GM12878 (cell line): ENCODE data around the gene RPRML. TPM values are rescaled to one million over a fixed set of nuclear protein-coding genes. Genes with fewer than 3 reads are reported as not detected.

ENCODE experiments used
- ATAC-seq: fragments of 200-7000 bp; cut with Tn5 transposase; 3 replicates; pipeline ENCODE4 v1.9.1; 2020; ENCODE audit warnings: mild to moderate bottlenecking, moderate library complexity
- BruUV-seq: library from RNA; stranded (reverse); fragments of 400-500 nt; replicated peaks from 2 replicates; lab custom pipeline; 2021; lab: Mats Ljungman, UMichigan
- CTCF ChIA-PET: fragments of 300-600 bp; sonication (Branson Sonifier 250); formaldehyde crosslinking; extraction: SDS; loops from one replicate; lab custom pipeline; 2021; ENCODE audit warnings: inconsistent platforms; lab: Yijun Ruan, JAX
- POLR2A ChIA-PET: fragments of 350-600 bp; formaldehyde crosslinking; extraction: SDS; loops from one replicate; lab custom pipeline; 2021; ENCODE audit warnings: inconsistent platforms; lab: Charles Lee
- RAD21 ChIA-PET: fragments of 300-600 bp; sonication (Branson Sonifier 250); formaldehyde crosslinking; loops from one replicate; lab custom pipeline; 2023; ENCODE audit warnings: antibody characterized with exemption; ENCODE audit not compliant: unreplicated experiment; lab: Charles Lee
- SMC1A ChIA-PET: fragments of 300-600 bp; sonication (Branson Sonifier 250); formaldehyde crosslinking; loops from one replicate; lab custom pipeline; 2023; ENCODE audit not compliant: unreplicated experiment, uncharacterized antibody; lab: Charles Lee
- DNase-seq: peaks from one replicate; pipeline ENCODE4 v3.0.0-alpha.2; 2011; ENCODE audit warnings: low read depth, low spot score
- FAIRE-seq: peaks from 3 replicates; lab custom pipeline; 2011; peaks lifted over from hg19 to GRCh38; lab: Jason Lieb, UNC
- H2AFZ ChIP-seq: 2 replicates; pipeline ENCODE4 v1.6.0; 2011; ENCODE audit warnings: low read depth, low read length, control low read depth; ENCODE audit not compliant: control insufficient read depth
- H3K27ac ChIP-seq: 2 replicates; pipeline ENCODE4 v1.5.1; 2011; ENCODE audit warnings: control low read depth; ENCODE audit not compliant: control insufficient read depth, insufficient read depth
- H3K27me3 ChIP-seq, 2 experiments: replicated peaks in 1 of 2; 2 replicates each; pipeline versions ENCODE4 v1.6.0 to v1.6.1; 2011; ENCODE audit warnings: low read length in 1 of 2; ENCODE audit not compliant: control insufficient read depth in 2 of 2, insufficient read depth in 2 of 2
- H3K36me3 ChIP-seq, 2 experiments: 2 replicates each; pipeline ENCODE4 v1.5.1; 2011; ENCODE audit warnings: low read length in 1 of 2; ENCODE audit not compliant: control insufficient read depth in 2 of 2, insufficient read depth in 2 of 2
- H3K4me1 ChIP-seq: 2 replicates; pipeline ENCODE4 v1.6.1; 2011; ENCODE audit warnings: mild to moderate bottlenecking, low read length, moderate library complexity, mixed read lengths; ENCODE audit not compliant: control insufficient read depth, insufficient read depth
- H3K4me2 ChIP-seq: 2 replicates; pipeline ENCODE4 v1.6.0; 2011; ENCODE audit warnings: control low read depth; ENCODE audit not compliant: control insufficient read depth, insufficient read depth
- H3K4me3 ChIP-seq: fragments of 200-600 bp; sonication (generic); 2 replicates; pipeline ENCODE4 v1.5.1; 2016
- H3K79me2 ChIP-seq: 2 replicates; pipeline ENCODE4 v1.6.0; 2011; ENCODE audit warnings: low read length; ENCODE audit not compliant: control insufficient read depth, insufficient read depth
- H3K9ac ChIP-seq: 2 replicates; pipeline ENCODE4 v1.8.0; 2011; ENCODE audit warnings: low read length, control low read depth, mixed read lengths; ENCODE audit not compliant: control insufficient read depth, insufficient read depth
- H3K9me3 ChIP-seq: replicated peaks from 3 replicates; pipeline ENCODE4 v1.5.1; 2011; ENCODE audit warnings: mild to moderate bottlenecking, low read length; ENCODE audit not compliant: control insufficient read depth, insufficient read depth
- H4K20me1 ChIP-seq: 2 replicates; pipeline ENCODE4 v1.6.0; 2011; ENCODE audit not compliant: control insufficient read depth, insufficient read depth
- CHD1 ChIP-seq: IDR thresholded peaks from 2 replicates; pipeline ENCODE4 v1.6.1; 2012; ENCODE audit warnings: low read depth, low read length, improper control_type of control experiment
- HDGF ChIP-seq: fragments of 450-650 bp; IDR thresholded peaks from 2 replicates; pipeline ENCODE4 v1.6.1; 2016; ENCODE audit warnings: antibody characterized with exemption
- MEF2B ChIP-seq: fragments of 450-650 bp; IDR thresholded peaks from 2 replicates; pipeline ENCODE4 v1.6.1; 2018; ENCODE audit warnings: mild to moderate bottlenecking, moderate library complexity; ENCODE audit not compliant: partially characterized antibody, poor library complexity, severe bottlenecking
- NR2C1 ChIP-seq: fragments of 450-650 bp; IDR thresholded peaks from 2 replicates; pipeline ENCODE4 v1.6.1; 2017; ENCODE audit warnings: antibody characterized with exemption, mild to moderate bottlenecking, moderate library complexity
- NRF1 ChIP-seq: conservative IDR thresholded peaks from 2 replicates; pipeline ENCODE4 v1.6.1; 2011; ENCODE audit warnings: mild to moderate bottlenecking, low read depth, low read length, improper control_type of control experiment
- POLR2A ChIP-seq: IDR thresholded peaks from 2 replicates; pipeline ENCODE4 v1.6.1; 2011; ENCODE audit warnings: low read depth, mild to moderate bottlenecking, low read length
- POU2F2 ChIP-seq: IDR thresholded peaks from 3 replicates; pipeline ENCODE4 v1.6.1; 2011; ENCODE audit warnings: low read depth, mild to moderate bottlenecking, low read length, borderline replicate concordance
- TAF1 ChIP-seq: IDR thresholded peaks from 2 replicates; pipeline ENCODE4 v1.6.1; 2011; ENCODE audit warnings: mild to moderate bottlenecking, low read depth, low read length, borderline replicate concordance
- TBL1XR1 ChIP-seq: IDR thresholded peaks from 2 replicates; pipeline ENCODE4 v1.6.1; 2012; ENCODE audit warnings: low read depth, low read length, improper control_type of control experiment
- ZBTB40 ChIP-seq: fragments of 450-650 bp; IDR thresholded peaks from 2 replicates; pipeline ENCODE4 v1.6.1; 2016; ENCODE audit warnings: mild to moderate bottlenecking, moderate library complexity, borderline replicate concordance
- WGBS: methylation state at CpG from one replicate; pipeline ENCODE4 v1.1.6; 2016; ENCODE audit warnings: low lambda C conversion rate; ENCODE audit not compliant: insufficient replicate concordance, insufficient coverage; ENCODE audit errors: missing lambda C conversion rate; 5-methylcytosine and 5-hydroxymethylcytosine counted together
- in situ Hi-C: fragments of 300-500 bp; cut with MboI; formaldehyde crosslinking; loops from 9 replicates; pipeline ENCODE4 v1.14.3; 2018; ENCODE audit warnings: mixed read lengths
- intact Hi-C: fragments of 100-400 bp; cut with micrococcal nuclease; formaldehyde crosslinking; loops from one replicate; pipeline ENCODE4 v1.14.2; 2022; ENCODE audit not compliant: unreplicated experiment
- polyA plus RNA-seq, 11 experiments: library from polyadenylated mRNA; depleted of rRNA in 4 of 11; unstranded in 6 of 11; stranded (reverse) in 5 of 11; fragments of >200 nt; fragmentation: Nextera tagmentation in 4 of 11; fragmentation: Illumina TruSeq in 1 of 11; extraction: Ambion mirVana in 4 of 11; extraction: Trizol in 1 of 11; gene quantifications; 1 replicate in 1 of 11; 2 replicates in 10 of 11; pipeline versions ENCODE4 v1.2.1 to v1.2.3, GENCODE V29; 2011 to 2016; ENCODE audit warnings: inconsistent platforms in 2 of 11, missing spikeins in 2 of 11, low read depth in 1 of 11
- total RNA-seq, 4 experiments: library from RNA; depleted of rRNA in 3 of 4; stranded (reverse); fragments of >200 nt in 3 of 4; fragmentation: Illumina TruSeq in 1 of 4; extraction: Trizol in 1 of 4; gene quantifications; 2 replicates each; pipeline versions ENCODE4 v1.2.1 to v1.2.3, GENCODE V29; 2013 to 2021
- TF ChIP-seq, protein P1 (sequence below): IDR thresholded peaks from 2 replicates; pipeline ENCODE4 v1.6.1; 2011; ENCODE audit warnings: borderline replicate concordance, low read depth, mild to moderate bottlenecking, moderate library complexity, low read length; ENCODE audit not compliant: insufficient read depth, poor library complexity, severe bottlenecking
- TF ChIP-seq, protein P2 (sequence below): IDR thresholded peaks from 2 replicates; pipeline ENCODE4 v1.6.1; 2012; ENCODE audit warnings: improper control_type of control experiment, low read depth, low read length; ENCODE audit not compliant: insufficient replicate concordance

Gene RPRML
- total and polyA plus RNA-seq, 10 of the 15 experiments (the other 5 are each of a cell fraction or from before 2014, with no cell fraction given) = not detected

DNA sequence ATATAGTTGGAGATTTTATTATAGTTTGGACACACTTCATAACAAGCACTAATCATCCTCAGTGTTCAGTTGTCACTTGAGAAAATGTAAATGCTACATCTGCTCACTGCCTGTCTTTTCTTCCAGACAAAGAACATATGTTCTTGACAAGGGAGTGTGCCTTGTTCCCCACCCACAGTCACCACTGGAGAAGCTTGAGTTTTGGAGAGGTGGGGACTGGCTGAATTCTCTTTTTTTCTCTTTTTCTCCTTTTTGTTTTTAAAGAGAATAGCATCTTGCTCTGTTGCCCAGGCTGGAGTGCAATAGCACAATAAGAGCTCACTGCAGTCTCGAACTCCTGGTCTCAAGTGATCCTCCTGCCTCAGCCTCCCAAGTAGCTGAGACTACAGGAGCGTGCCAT, 15.5 kb downstream of the RPRML start:
- no peak overlapping the region for H3K9ac ChIP-seq
- H3K4me2 ChIP-seq = no peak overlapping the region
- H3K79me2 ChIP-seq = no peaks in the 10 kb centered on the region
- WGBS = 25% methylated on average over 2 of the region's 2 CpGs
- no TSS peak for BruUV-seq
- no peak overlapping the region for H3K27ac ChIP-seq
- ChIA-PET CTCF (no interaction called here), POLR2A (no interaction called here), SMC1A (no interaction called here), RAD21 (no interaction called here)
- no peak for DNase-seq
- no peak overlapping the region for H2AFZ ChIP-seq
- no peaks in the 10 kb centered on the region for H3K9me3 ChIP-seq
- no peak overlapping the region for H3K4me3 ChIP-seq
- no peaks in the 10 kb centered on the region for H3K36me3 ChIP-seq
- intact Hi-C loops (no loop called here), in situ Hi-C loops (no loop called here)
- peaks cover 0 to 2% of the 10 kb centered on the region in 2 experiments; a peak in 3 of 4 replicates for H3K27me3 ChIP-seq
- no peaks in the 10 kb centered on the region; the same call in 1 of the 2 replicates for H3K4me1 ChIP-seq
- TF ChIP-seq POU2F2 = no peak
- TF ChIP-seq, protein P1, sequence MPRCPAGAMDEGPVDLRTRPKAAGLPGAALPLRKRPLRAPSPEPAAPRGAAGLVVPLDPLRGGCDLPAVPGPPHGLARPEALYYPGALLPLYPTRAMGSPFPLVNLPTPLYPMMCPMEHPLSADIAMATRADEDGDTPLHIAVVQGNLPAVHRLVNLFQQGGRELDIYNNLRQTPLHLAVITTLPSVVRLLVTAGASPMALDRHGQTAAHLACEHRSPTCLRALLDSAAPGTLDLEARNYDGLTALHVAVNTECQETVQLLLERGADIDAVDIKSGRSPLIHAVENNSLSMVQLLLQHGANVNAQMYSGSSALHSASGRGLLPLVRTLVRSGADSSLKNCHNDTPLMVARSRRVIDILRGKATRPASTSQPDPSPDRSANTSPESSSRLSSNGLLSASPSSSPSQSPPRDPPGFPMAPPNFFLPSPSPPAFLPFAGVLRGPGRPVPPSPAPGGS = no peak
- no peak for TF ChIP-seq MEF2B
- TF ChIP-seq, protein P2, sequence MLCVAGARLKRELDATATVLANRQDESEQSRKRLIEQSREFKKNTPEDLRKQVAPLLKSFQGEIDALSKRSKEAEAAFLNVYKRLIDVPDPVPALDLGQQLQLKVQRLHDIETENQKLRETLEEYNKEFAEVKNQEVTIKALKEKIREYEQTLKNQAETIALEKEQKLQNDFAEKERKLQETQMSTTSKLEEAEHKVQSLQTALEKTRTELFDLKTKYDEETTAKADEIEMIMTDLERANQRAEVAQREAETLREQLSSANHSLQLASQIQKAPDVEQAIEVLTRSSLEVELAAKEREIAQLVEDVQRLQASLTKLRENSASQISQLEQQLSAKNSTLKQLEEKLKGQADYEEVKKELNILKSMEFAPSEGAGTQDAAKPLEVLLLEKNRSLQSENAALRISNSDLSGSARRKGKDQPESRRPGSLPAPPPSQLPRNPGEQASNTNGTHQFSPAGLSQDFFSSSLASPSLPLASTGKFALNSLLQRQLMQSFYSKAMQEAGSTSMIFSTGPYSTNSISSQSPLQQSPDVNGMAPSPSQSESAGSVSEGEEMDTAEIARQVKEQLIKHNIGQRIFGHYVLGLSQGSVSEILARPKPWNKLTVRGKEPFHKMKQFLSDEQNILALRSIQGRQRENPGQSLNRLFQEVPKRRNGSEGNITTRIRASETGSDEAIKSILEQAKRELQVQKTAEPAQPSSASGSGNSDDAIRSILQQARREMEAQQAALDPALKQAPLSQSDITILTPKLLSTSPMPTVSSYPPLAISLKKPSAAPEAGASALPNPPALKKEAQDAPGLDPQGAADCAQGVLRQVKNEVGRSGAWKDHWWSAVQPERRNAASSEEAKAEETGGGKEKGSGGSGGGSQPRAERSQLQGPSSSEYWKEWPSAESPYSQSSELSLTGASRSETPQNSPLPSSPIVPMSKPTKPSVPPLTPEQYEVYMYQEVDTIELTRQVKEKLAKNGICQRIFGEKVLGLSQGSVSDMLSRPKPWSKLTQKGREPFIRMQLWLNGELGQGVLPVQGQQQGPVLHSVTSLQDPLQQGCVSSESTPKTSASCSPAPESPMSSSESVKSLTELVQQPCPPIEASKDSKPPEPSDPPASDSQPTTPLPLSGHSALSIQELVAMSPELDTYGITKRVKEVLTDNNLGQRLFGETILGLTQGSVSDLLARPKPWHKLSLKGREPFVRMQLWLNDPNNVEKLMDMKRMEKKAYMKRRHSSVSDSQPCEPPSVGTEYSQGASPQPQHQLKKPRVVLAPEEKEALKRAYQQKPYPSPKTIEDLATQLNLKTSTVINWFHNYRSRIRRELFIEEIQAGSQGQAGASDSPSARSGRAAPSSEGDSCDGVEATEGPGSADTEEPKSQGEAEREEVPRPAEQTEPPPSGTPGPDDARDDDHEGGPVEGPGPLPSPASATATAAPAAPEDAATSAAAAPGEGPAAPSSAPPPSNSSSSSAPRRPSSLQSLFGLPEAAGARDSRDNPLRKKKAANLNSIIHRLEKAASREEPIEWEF = no peak
- TF ChIP-seq HDGF = no peak
- TF ChIP-seq POLR2A = no peak
- TF ChIP-seq TAF1 = no peak
- no peak for TF ChIP-seq NRF1
- TF ChIP-seq ZBTB40 = no peak
- no peak for TF ChIP-seq TBL1XR1
- no peak for TF ChIP-seq NR2C1
- TF ChIP-seq CHD1 = no peak
- ATAC-seq = no peak
- no peaks in the 10 kb centered on the region for H4K20me1 ChIP-seq
- no peak for FAIRE-seq
